ENCODE measurements around the gene GARIN3.
A peak's percentile ranks its signal among the peaks of the same experiment; 100 is the strongest.

GARIN3 gene

GRCh38 chr5:157184117-157184670 is 18.1 kb upstream of the GARIN3 start:
- no peak for FAIRE-seq

- FAIRE-seq: no peak
Observed at GRCh38 chr5:157182143-157182757, 16.2 kb upstream of the GARIN3 start.

GRCh38 chr5:157180374-157181264 is 14.6 kb upstream of the GARIN3 start, which contains the start of gene ITK:
TSS of gene ITK (plus strand) at chr5:157180840. CDS start at chr5:157180978, 138 bp downstream.
- FAIRE-seq: no peak

- FAIRE-seq: no peak
Observed at GRCh38 chr5:157178966-157179365, 12.9 kb upstream of the GARIN3 start.

- no peak for FAIRE-seq
Observed at GRCh38 chr5:157177953-157178352, 11.9 kb upstream of the GARIN3 start.

GRCh38 chr5:157175071-157175612 is 9.1 kb upstream of the GARIN3 start:
- no peak for FAIRE-seq

GRCh38 chr5:157172403-157172802 is 6.3 kb upstream of the GARIN3 start:
- FAIRE-seq: no peak

- no peak for FAIRE-seq
Observed at GRCh38 chr5:157168286-157168685, 2.2 kb upstream of the GARIN3 start.

GRCh38 chr5:157167214-157167621 is 1.2 kb upstream of the GARIN3 start:
- FAIRE-seq: no peak

GRCh38 chr5:157165668-157166067 is 396 bp downstream of the GARIN3 start:
- no peak for FAIRE-seq

GRCh38 chr5:157165261-157165660 is 803 bp downstream of the GARIN3 start:
- no peak for FAIRE-seq

- FAIRE-seq: no peak
Observed at GRCh38 chr5:157164521-157164920, 1.5 kb downstream of the GARIN3 start.

GRCh38 chr5:157162919-157163510 is 3.0 kb downstream of the GARIN3 start:
- no peak for FAIRE-seq

GRCh38 chr5:157161996-157162395 is 4.1 kb downstream of the GARIN3 start:
- no peak for FAIRE-seq

GRCh38 chr5:157160001-157160400 is 6.1 kb downstream of the GARIN3 start:
- FAIRE-seq: no peak

GRCh38 chr5:157159209-157159751 is 6.8 kb downstream of the GARIN3 start:
- no peak for FAIRE-seq

GRCh38 chr5:157157293-157157891 is 8.7 kb downstream of the GARIN3 start:
- no peak for FAIRE-seq

- no peak for FAIRE-seq
Observed at GRCh38 chr5:157155297-157155696, 10.8 kb downstream of the GARIN3 start.

- no peak for FAIRE-seq
Observed at GRCh38 chr5:157150995-157151394, 15.1 kb downstream of the GARIN3 start.

GRCh38 chr5:157148734-157149615 is 17.1 kb downstream of the GARIN3 start:
- peak; percentile 78 for FAIRE-seq

Data from endometrium (tissue), 2 donors.